Stimulated activated CD8-positive, alpha-beta memory T cell treated with anti-CD3 and anti-CD28 coated beads, Interleukin-2, amount 100 ng/mL, for 48 hours (primary cell): Measurements from ENCODE around the gene MC1R.

Experiments
- DNase-seq, 2 donors: peaks; one replicate each; pipeline ENCODE4 v3.0.0-alpha.2; 2020; ENCODE audit warnings: low read depth in 2 of 2

The MC1R gene

GRCh38 chr16:89895482-89896250 lies 23.0 kb upstream of the MC1R start:
- DNase-seq: no peak

- no peak for DNase-seq
Observed at GRCh38 chr16:89897204-89897603, 21.5 kb upstream of the MC1R start.

- no peak for DNase-seq
Observed at GRCh38 chr16:89898201-89898967, 20.3 kb upstream of the MC1R start.

GRCh38 chr16:89899879-89900481 lies 18.7 kb upstream of the MC1R start:
- DNase-seq: no peak

- no peak for DNase-seq
Observed at GRCh38 chr16:89900885-89901284, 17.8 kb upstream of the MC1R start.

GRCh38 chr16:89902980-89903379 lies 15.7 kb upstream of the MC1R start:
- no peak for DNase-seq

GRCh38 chr16:89903908-89904515 lies 14.7 kb upstream of the MC1R start:
- DNase-seq: no peak

GRCh38 chr16:89904606-89905510 lies 13.8 kb upstream of the MC1R start:
- no peak for DNase-seq

GRCh38 chr16:89905511-89906139 lies 13.0 kb upstream of the MC1R start:
- no peak for DNase-seq

GRCh38 chr16:89906140-89907025 lies 12.3 kb upstream of the MC1R start:
- DNase-seq: no peak

- DNase-seq: no peak
Observed at GRCh38 chr16:89907055-89907814, 11.4 kb upstream of the MC1R start.

- no peak for DNase-seq
Observed at GRCh38 chr16:89908236-89908635, 10.4 kb upstream of the MC1R start.

- peak; percentile 57 to 61 for DNase-seq
Observed at GRCh38 chr16:89909777-89910716, 8.6 kb upstream of the MC1R start.

- no peak for DNase-seq
Observed at GRCh38 chr16:89910717-89911354, 7.8 kb upstream of the MC1R start.

GRCh38 chr16:89911375-89911774 lies 7.3 kb upstream of the MC1R start:
- no peak for DNase-seq

GRCh38 chr16:89912143-89912542 lies 6.5 kb upstream of the MC1R start:
- DNase-seq: no peak

GRCh38 chr16:89912627-89913026 lies 6.0 kb upstream of the MC1R start:
- DNase-seq: no peak
